Retinal pigment epithelial cell (primary cell): ENCODE data around the gene IQSEC2.

Experiments used
- DNase-seq: peaks from one replicate; pipeline ENCODE4 v3.0.0-alpha.2; 2010; ENCODE audit warnings: low read depth
- H3K4me3 ChIP-seq: 2 replicates; pipeline ENCODE4 v1.5.1; 2011; ENCODE audit warnings: mild to moderate bottlenecking, low read length, control low read depth, moderate library complexity
- CTCF ChIP-seq: conservative IDR thresholded peaks from 2 replicates; pipeline ENCODE4 v1.5.1; 2011; ENCODE audit warnings: low read depth, low read length, control low read depth, inconsistent platforms

The IQSEC2 gene

GRCh38 chrX:53230116-53230515 lies 51.3 kb downstream of the IQSEC2 start:
- TF ChIP-seq CTCF = no peak
- no peak overlapping the region for H3K4me3 ChIP-seq
- DNase-seq = no peak

- DNase-seq = no peak
- H3K4me3 ChIP-seq = no peak overlapping the region
- TF ChIP-seq CTCF = no peak
These were observed 54.1 kb downstream of the IQSEC2 start for GRCh38 chrX:53227224-53227765.

DNA sequence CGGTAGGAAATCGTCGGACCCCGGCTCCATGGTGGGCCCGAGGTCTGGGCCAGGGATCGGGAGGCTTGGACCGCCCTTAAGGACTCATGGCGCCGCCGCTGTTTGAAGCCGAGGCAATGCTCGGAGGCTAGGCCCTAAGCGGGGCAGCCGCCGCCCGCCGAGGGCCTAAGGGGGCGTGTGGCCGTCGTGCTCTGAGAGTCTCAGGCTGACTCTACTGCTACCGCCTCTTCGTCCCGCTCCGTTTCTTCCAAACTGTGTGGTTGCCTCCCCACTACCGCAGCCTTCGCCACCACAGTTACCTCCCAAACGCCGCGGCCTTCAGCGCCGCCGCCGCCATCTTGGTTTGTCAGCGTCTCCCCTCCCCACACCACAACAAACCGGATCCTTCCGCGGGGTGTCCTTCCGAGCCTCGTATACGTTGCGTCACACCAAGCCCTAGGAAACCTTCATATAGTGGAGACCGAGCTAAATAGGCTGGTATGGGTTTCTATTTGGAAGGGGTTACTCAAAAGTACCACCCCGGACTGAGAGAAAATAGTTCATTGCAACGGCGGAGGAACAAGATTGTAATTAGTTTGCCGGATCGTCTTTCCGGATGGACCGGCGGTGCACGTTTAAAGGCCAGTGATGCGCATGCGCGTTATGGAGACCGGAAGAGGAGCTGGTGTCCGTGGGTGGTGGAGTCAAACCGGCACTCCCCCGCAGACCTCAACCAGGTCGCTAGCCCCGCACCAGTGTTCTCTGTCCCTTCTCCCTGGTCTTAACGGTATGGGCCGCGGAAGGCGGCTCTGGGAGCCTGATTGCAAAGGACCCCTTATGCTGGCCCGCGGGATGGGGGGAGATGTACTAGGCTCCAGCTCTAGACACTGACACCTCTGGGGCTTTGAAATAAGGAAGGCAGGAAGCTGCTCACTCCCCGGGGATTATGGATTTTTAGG lies 56.3 kb downstream of the IQSEC2 start, which contains the start of gene KDM5C:
Gene KDM5C, minus strand, starts transcription at position 348 of the 938 bp plus-strand sequence. Its CDS starts 318 bp downstream, at position 30.
- no peak for TF ChIP-seq CTCF
- DNase-seq = peak; percentile 77

GRCh38 chrX:53223955-53224859 lies 57.2 kb downstream of the IQSEC2 start:
- no peak for DNase-seq
- TF ChIP-seq CTCF = no peak
- H3K4me3 ChIP-seq = peak overlapping the region; percentile 97

More for the DNA sequence above, 56.3 kb downstream of the IQSEC2 start, which contains the start of gene KDM5C:
- H3K4me3 ChIP-seq = peak within 1 kb of the TSS; percentile 97

DNA sequence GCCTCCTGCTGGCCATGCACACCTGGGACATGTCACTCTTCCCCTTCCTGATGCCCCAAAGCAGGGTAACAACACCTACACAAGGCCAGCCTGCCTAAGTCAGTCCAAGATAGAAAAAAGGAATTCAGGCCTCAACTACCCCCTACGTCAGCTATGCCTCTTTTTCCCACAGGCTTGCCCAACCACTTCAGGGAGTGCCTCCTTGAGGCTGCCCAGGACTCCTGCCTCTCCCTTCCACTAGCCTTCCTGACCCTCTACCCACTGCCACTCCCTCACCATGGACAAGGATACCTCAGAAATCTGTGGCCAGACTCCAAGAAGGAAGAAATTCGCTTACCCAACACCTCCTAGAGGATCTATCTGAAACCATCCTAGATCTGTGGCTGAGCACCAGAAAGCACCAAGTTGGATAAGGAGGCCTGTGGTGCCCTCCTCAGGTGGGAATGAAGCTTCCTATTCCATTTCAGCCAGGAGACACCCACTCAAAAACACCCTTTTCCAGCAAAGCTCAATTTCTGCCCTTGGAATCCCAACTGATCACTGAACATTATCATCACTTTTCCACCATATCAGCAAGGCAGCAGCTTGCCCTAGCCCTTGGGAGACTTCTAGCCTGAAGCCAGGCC lies 58.2 kb downstream of the IQSEC2 start:
- TF ChIP-seq CTCF = peak; percentile 28
- no peak for DNase-seq

More for the DNA sequence above, 58.2 kb downstream of the IQSEC2 start:
- H3K4me3 ChIP-seq = peak overlapping the region; percentile 97
